Stimulated activated CD4-positive, alpha-beta T cell treated with anti-CD3 and anti-CD28 coated beads, Interleukin-4, amount 100 ng/mL, for 48 hours (primary cell): Measurements from ENCODE around the gene SEL1L2.

Source experiments
- DNase-seq, 2 donors: peaks; one replicate each; pipeline ENCODE4 v3.0.0-alpha.2; 2020; ENCODE audit warnings: low read depth in 2 of 2

The SEL1L2 gene

GRCh38 chr20:13817342-13817741 is 173.1 kb downstream of the SEL1L2 start:
- no peak for DNase-seq

GRCh38 chr20:13816757-13817156 is 173.7 kb downstream of the SEL1L2 start:
- no peak for DNase-seq

GRCh38 chr20:13814672-13815071 is 175.7 kb downstream of the SEL1L2 start:
- no peak for DNase-seq

GRCh38 chr20:13813910-13814309 is 176.5 kb downstream of the SEL1L2 start:
- no peak for DNase-seq

GRCh38 chr20:13810446-13810845 is 180.0 kb downstream of the SEL1L2 start:
- DNase-seq = no peak

GRCh38 chr20:13809855-13810254 is 180.6 kb downstream of the SEL1L2 start:
- DNase-seq = no peak

GRCh38 chr20:13809373-13809772 is 181.0 kb downstream of the SEL1L2 start:
- DNase-seq = no peak

- DNase-seq = no peak
Observed at GRCh38 chr20:13800728-13801134, 189.7 kb downstream of the SEL1L2 start.

GRCh38 chr20:13799974-13800373 is 190.4 kb downstream of the SEL1L2 start:
- no peak for DNase-seq
